Kasumi-1 (cell line): ENCODE measurements around the gene CA9.
A peak's percentile ranks its signal among the peaks of the same experiment; 100 is the strongest.

ENCODE experiments used
- DNase-seq, 2 experiments: peaks; one replicate each; lab custom pipeline; 2025; lab: John Stamatoyannopoulos, UW

CA9 gene

GRCh38 chr9:35651956-35652828 is 21.5 kb upstream of the CA9 start:
- DNase-seq: no peak

GRCh38 chr9:35652829-35653209 is 20.9 kb upstream of the CA9 start:
- no peak for DNase-seq

GRCh38 chr9:35653611-35654010 is 20.1 kb upstream of the CA9 start:
- DNase-seq: no peak

- no peak for DNase-seq
These were observed 17.4 kb upstream of the CA9 start for GRCh38 chr9:35656348-35656747.

- DNase-seq: peak in 1 of 2 experiments; percentile 35
These were observed 16.7 kb upstream of the CA9 start for GRCh38 chr9:35656831-35657545.

- DNase-seq: peak; percentile 97
These were observed 16.1 kb upstream of the CA9 start, which contains the start of gene RMRP for GRCh38 chr9:35657546-35658136. RMRP (minus strand) TSS chr9:35658019.

- peak; percentile 68 to 69 for DNase-seq
These were observed 15.4 kb upstream of the CA9 start, which contains the start of gene CCDC107 for GRCh38 chr9:35658137-35658967. CCDC107 (plus strand) TSS chr9:35658292; CDS start chr9:35658380, 88 bp downstream.

GRCh38 chr9:35658968-35659220 is 14.8 kb upstream of the CA9 start:
- DNase-seq: peak; percentile 47 to 59

- no peak for DNase-seq
These were observed 14.4 kb upstream of the CA9 start for GRCh38 chr9:35659340-35659739.

- DNase-seq: peak; percentile 24 to 38
These were observed 12.7 kb upstream of the CA9 start for GRCh38 chr9:35660966-35661415.

GRCh38 chr9:35661756-35662350 is 11.9 kb upstream of the CA9 start:
- DNase-seq: no peak

- DNase-seq: no peak
These were observed 11.3 kb upstream of the CA9 start for GRCh38 chr9:35662437-35662836.

- DNase-seq: peak; percentile 65 to 76
These were observed 8.9 kb upstream of the CA9 start, which contains the start of gene ARHGEF39 for GRCh38 chr9:35664531-35665470. ARHGEF39 (minus strand) TSS chr9:35665195; CDS start chr9:35665169, 26 bp downstream.

- DNase-seq: no peak
These were observed 8.3 kb upstream of the CA9 start for GRCh38 chr9:35665471-35665818.

- DNase-seq: no peak
These were observed 7.7 kb upstream of the CA9 start for GRCh38 chr9:35666045-35666444.

- DNase-seq: no peak
These were observed 7.2 kb upstream of the CA9 start for GRCh38 chr9:35666549-35666948.

- DNase-seq: no peak
These were observed 5.8 kb upstream of the CA9 start for GRCh38 chr9:35667939-35668338.

- no peak for DNase-seq
These were observed 4.2 kb upstream of the CA9 start for GRCh38 chr9:35669331-35670145.

GRCh38 chr9:35674025-35674361 is 265 bp downstream of the CA9 start:
- no peak for DNase-seq

GRCh38 chr9:35675204-35675603 is 1.5 kb downstream of the CA9 start:
- DNase-seq: no peak
